ENCODE data around the gene CDS2. TPM values are rescaled to one million over a fixed set of nuclear protein-coding genes. Genes with fewer than 3 reads are reported as not detected.
A peak's percentile ranks its signal among the peaks of the same experiment; 100 is the strongest.

The CDS2 gene
- total RNA-seq: 55.7 and 56.3 TPM in 2 replicates
- long read RNA-seq, full-length matches to known transcripts: 80 of 93 reads
- long read RNA-seq, partial matches to known transcripts: 5 of 93 reads
- long read RNA-seq, other reads (novel, unspliced or antisense): 8 of 93 reads

- Mint-ChIP-seq H3K4me1 (peaks cover 31% of the 10 kb centered on the region), H3K9me3 (no peaks in the 10 kb centered on the region), H3K36me3 (ENCODE audit: low read depth) (peaks cover 4% of the 10 kb centered on the region), H3K4me3 (peak within 1 kb of the TSS; percentile 96), H3K27me3 (ENCODE audit: low read depth) (no peaks in the 10 kb centered on the region), H3K27ac (ENCODE audit: unreplicated experiment) (peak within 1 kb of the TSS; percentile 71)
- TF ChIP-seq CTCF (conservative IDR thresholded peaks at IDR 0.05): no peak
- peak; percentile 100 for DNase-seq (ENCODE audit: low read depth, low spot score)
Observed at GRCh38 chr20:5126512-5127203, at the start of gene CDS2. Gene CDS2 (plus strand): TSS chr20:5127008. CDS start chr20:5127093, 85 bp downstream.

- no peak overlapping the region for H3K4me3 Mint-ChIP-seq
- no peak for TF ChIP-seq CTCF (conservative IDR thresholded peaks at IDR 0.05)
- H3K4me1 Mint-ChIP-seq: peaks cover 6% of the 10 kb centered on the region
- no peaks in the 10 kb centered on the region for H3K9me3 Mint-ChIP-seq
- peak overlapping the region; percentile 81 for H3K27ac Mint-ChIP-seq (ENCODE audit: unreplicated experiment)
- no peak for DNase-seq (ENCODE audit: low read depth, low spot score)
- H3K27me3 Mint-ChIP-seq (ENCODE audit: low read depth): no peaks in the 10 kb centered on the region
- no peaks in the 10 kb centered on the region for H3K36me3 Mint-ChIP-seq (ENCODE audit: low read depth)
Observed at GRCh38 chr20:5077761-5078387, 48.9 kb upstream of the CDS2 start.

- H3K4me1 Mint-ChIP-seq: peaks cover 6% of the 10 kb centered on the region
Observed at GRCh38 chr20:5078399-5078958, 48.3 kb upstream of the CDS2 start.

GRCh38 chr20:5080384-5080877 lies 46.4 kb upstream of the CDS2 start:
- Mint-ChIP-seq H3K9me3 (no peaks in the 10 kb centered on the region), H3K27me3 (ENCODE audit: low read depth) (no peaks in the 10 kb centered on the region), H3K4me1 (peaks cover 6% of the 10 kb centered on the region), H3K27ac (ENCODE audit: unreplicated experiment) (no peak overlapping the region), H3K36me3 (ENCODE audit: low read depth) (no peaks in the 10 kb centered on the region), H3K4me3 (no peak overlapping the region)
- no peak for TF ChIP-seq CTCF (conservative IDR thresholded peaks at IDR 0.05)
- DNase-seq (ENCODE audit: low read depth, low spot score): no peak

More at GRCh38 chr20:5078399-5078958, 48.3 kb upstream of the CDS2 start:
- Mint-ChIP-seq H3K27ac (ENCODE audit: unreplicated experiment) (no peak overlapping the region), H3K4me3 (no peak overlapping the region), H3K9me3 (no peaks in the 10 kb centered on the region), H3K36me3 (ENCODE audit: low read depth) (no peaks in the 10 kb centered on the region), H3K27me3 (ENCODE audit: low read depth) (no peaks in the 10 kb centered on the region)
- DNase-seq (ENCODE audit: low read depth, low spot score): no peak
- TF ChIP-seq CTCF (conservative IDR thresholded peaks at IDR 0.05): no peak

- H3K9me3 Mint-ChIP-seq: no peaks in the 10 kb centered on the region
Observed at GRCh38 chr20:5085380-5085779, 41.4 kb upstream of the CDS2 start.

More at GRCh38 chr20:5085380-5085779, 41.4 kb upstream of the CDS2 start:
- no peak for TF ChIP-seq CTCF (conservative IDR thresholded peaks at IDR 0.05)
- DNase-seq (ENCODE audit: low read depth, low spot score): no peak
- Mint-ChIP-seq H3K4me3 (no peak overlapping the region), H3K4me1 (peaks cover 13% of the 10 kb centered on the region), H3K27me3 (ENCODE audit: low read depth) (no peaks in the 10 kb centered on the region), H3K27ac (ENCODE audit: unreplicated experiment) (peak overlapping the region; percentile 57), H3K36me3 (ENCODE audit: low read depth) (no peaks in the 10 kb centered on the region)

All from neural crest cell (in vitro differentiated cells).